ENCODE measurements around the gene RPS19BP1.
"Not testable (repeated sequence)": the region's sequence is repeated elsewhere in the genome, so short reads cannot be mapped to it uniquely, and the experiment has no call there.

Gene RPS19BP1

DNA sequence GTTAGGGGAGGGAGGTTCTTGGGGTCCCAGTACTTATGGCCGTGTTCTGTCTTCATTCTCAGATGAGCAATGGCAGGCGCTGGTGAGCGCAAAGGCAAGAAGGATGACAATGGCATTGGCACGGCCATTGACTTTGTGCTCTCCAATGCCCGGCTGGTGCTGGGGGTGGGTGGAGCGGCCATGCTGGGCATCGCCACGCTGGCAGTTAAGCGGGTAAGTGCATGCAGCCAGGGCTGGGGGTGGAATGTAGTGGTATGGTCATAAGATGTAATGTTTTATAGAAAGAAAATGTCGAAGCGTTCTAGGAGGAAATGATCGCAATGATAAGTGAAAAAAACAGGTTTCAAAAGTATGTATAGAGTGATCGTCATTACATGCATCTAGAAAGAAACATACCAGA, 21.3 kb downstream of the RPS19BP1 start:
- no peak for DNase-seq (ENCODE audit: low spot score)

DNA sequence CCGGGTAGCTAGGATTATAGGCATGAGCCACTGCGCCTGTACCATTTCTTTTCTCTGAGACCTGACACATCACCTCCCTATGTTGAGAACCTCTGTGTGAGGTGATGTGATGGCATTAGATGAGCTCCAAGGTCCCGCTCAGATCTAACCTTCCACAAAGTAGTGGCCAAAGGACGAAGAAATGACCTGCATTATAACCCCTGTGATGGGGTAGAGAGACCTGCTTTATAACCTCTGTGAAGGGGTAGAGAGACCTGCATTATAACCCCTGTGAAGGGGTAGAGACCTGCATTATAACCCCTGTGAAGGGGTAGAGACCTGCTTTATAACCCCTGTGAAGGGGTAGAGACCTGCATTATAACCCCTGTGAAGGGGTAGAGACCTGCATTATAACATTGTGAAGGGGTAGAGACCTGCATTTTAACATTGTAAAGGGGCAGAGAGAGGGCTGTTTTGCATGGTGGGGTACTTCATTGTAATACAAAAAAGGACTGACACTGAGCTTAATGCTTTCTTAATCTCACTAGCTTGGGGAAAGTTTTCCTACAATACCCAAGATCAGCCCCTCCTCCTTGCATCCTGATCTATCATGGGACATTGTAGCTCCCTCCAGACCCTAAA, 21.9 kb downstream of the RPS19BP1 start:
- no peak for DNase-seq (ENCODE audit: low spot score)

DNA sequence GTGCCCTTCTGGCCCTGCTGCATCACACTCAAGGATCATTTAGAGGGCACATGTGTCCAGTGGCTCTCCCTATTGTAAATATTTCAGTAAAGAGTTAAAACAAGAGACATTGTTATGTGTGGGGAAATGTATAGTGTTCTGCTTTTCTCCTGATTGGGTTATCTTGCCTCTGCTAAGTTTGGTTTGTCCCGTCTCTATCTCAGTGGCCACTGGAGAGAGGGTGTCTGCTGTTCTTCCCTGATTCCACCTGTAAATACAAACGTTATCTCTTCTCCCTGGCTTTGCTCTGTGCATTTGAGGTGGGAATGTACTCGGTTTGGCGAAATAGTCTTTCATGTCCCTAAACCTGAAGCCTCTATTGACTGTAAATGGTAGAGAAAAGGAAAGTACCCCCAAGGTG, 24.2 kb downstream of the RPS19BP1 start:
- DNase-seq (ENCODE audit: low spot score), result no peak

DNA sequence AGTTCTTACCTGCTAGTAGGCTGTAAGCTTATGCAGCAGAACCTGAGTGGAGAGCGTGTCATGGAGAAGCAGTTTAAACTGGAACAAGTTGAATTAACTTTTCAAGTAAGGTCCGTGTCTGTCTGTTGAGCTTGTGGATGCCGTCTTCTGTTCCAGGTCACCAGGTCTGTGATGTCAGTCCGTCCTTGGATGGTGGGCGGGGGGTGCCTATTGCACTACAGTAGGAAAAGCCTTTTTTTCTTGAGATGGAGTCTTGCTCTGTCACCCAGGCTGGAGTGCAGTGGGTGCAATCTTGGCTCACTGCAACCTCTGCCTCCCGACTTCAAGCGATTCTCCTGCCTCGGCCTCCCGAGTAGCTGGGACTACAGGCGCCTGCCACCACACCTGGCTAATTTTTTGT, 25.5 kb downstream of the RPS19BP1 start:
- not testable (repeated sequence) for DNase-seq (ENCODE audit: low spot score)

DNA sequence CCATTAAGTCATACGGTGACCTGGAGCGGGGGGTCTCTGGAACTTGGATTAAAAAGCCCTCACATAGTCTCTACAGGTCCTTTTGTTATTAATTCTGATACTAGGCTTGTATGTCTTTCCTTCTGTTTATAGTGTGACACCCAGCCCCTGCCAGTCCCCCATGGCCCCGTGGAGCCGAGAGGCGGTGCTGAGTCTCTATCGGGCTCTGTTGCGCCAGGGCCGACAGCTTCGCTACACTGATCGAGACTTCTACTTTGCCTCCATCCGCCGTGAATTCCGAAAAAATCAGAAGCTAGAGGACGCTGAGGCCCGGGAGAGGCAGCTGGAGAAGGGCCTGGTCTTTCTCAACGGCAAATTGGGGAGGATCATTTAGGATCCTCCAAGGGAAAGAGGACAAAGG, 28.5 kb downstream of the RPS19BP1 start:
- DNase-seq (ENCODE audit: low spot score), result no peak

DNA sequence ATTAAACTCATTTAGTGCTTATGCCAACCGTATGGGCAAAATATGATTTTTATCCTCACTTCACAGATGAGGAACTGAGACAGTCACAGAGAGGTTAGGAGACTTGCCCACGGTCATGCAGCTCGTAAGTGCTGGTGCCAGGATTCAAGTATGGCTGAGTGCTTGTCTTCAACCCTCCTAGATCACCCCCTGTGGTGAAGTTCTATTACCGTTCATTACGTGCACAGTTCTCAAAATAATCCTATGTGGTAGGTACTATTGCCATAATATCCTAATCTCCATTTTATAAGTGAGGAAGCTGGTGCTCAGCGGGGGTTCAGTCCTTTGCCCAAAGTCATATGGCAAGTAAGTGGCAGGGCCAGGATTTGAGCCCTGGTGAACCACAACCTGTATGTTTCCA, 28.9 kb downstream of the RPS19BP1 start:
- DNase-seq (ENCODE audit: low spot score), result no peak

DNA sequence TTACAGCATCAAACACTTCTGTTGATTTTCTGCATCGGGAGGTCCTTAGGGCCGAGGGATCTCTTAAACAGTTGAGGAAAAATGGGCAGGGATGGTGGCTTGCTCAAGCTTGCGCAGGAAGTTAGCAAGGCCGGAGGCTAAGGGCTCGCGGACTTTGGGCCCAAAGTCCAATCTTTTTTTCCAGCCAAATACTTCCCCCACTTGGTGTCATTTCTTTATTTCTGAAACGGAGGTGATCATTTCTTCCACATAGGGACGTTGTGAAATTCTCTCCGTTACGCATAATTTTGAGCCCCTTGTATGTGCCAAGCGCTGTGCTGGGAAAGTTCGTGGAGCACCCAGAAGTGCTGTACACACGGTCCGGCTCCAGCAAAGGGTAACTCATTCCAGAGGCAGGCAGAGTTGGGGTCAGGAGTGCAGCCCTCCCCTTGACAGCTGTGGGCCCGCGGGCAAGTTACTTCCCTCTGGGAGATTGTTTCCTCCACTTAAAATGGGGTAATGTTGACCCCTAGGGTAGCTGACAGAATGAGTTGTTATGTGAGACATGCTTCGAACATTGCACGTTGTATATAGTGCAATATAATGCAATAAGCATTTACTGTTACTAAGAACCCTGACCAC, 29.6 kb downstream of the RPS19BP1 start:
- DNase-seq (ENCODE audit: low spot score), result no peak

DNA sequence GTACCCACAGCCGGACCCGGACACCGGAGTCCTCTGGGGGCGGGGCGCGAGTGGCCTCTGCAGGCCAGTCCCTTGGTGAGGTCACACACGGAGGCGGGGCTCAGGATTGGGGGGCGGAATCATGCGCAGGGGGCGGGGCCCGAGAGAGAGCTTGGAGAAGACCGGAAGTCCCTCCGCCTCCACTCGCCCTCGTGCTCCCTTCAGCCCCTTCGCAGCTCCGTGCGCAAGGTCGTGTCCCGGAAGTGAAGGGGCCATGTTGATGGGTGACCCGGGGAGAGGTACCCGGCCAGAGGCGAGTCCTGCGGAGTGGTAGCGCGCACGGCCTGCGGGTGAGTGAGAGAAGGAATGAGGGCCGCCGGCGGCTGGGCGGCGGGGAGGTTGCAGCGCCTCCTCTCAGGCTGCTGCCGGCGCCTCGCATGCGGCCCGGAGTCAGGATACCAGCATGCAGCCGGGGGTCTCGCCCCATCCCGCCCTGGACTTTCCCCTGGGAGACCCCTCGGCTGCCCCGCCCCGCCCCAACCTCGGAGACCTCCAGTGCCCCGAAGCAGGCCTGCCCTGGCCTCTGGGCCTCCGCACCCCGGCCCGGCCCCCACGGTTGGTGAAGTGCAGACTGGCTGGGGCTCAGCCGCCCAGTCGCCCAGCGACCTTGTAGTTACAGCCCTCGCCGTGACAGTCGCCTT, 30.3 kb downstream of the RPS19BP1 start, which contains the start of gene MIEF1:
Gene MIEF1, plus strand, starts transcription at position 182 of the 680 bp plus-strand sequence. CDS start 9,005 bp downstream, outside the sequence.
- peak; percentile 98 for DNase-seq (ENCODE audit: low spot score)

DNA sequence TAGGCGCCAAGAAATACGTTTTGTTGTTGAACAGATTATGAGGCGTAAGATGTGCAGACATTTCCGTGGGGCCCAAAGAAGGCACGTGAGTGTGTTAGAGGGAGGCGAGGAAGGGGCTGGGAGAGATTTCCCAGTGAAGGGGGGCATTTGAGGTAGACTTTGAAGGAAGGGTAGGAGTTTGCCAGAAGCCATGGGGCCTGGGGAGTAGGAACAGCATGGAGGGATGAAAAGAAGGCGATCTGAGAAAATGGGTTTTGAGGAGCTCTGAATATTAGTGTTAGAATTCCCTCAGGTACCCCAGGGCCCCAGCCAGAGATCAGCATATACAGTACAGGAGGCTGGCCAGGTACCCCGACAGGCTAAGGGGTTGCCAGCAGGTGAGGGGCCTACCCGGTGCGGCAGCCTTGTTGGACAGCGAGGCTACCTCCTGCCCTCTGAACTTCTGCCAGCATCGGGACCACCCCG, 30.9 kb downstream of the RPS19BP1 start:
- no peak for DNase-seq (ENCODE audit: low spot score)

DNA sequence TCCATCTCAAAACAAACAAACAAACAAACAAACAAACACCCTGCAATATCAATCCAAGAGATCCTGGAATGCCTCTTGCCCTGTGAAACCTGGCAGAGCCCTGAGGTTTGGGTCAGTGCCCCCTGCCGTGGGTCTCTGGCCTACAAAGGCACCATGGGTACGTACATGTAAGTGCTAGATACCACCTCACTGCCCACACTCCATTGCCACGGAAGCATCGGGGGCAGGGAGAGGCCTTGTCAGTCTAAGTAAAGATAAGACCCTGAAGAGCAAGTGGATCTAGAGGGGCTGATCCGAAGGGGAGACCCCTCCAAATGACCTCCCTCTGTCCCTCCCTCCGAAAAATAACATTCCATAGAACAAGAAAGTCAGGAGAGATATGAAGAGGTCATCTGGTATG, 32.4 kb downstream of the RPS19BP1 start:
- no peak for DNase-seq (ENCODE audit: low spot score)

DNA sequence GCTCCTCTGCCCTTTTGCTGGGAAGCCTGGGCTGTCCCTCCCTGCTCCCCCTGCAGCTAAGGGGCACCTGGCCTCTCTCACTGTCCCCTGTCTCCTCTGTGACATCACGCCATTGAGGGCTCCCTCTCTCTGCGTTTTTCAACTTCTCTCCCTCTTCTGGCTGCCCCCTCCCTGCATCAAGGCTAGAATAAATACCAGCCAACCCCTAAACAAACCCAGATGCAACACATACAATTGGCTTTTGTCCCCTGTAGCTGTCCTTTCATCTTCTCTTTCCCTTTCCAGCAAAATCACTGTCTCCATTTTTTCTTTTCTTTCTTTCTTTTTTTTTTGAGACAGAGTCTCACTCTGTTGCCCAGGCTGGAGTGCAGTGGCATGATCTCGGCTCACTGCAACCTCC, 33.7 kb downstream of the RPS19BP1 start:
- no peak for DNase-seq (ENCODE audit: low spot score)

DNA sequence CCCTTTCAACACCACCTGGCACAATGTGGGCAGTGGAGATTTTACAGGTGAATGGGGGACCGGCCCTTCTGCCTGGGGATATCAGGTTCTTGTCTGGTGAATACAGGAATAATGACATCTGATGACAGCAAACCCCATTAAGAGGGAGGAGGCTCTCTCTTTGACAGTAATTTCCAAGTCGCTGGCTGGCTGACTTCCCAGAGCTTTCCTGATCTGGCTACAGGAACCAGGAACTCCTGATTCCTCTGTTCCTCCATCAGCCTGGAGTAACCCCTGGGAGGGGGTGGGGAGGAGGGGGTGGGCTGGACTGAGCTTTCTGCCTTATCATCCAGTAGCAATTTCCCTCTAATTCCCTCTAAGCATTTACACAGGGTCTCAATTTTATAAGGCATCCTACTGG, 34.2 kb downstream of the RPS19BP1 start:
- DNase-seq (ENCODE audit: low spot score), result no peak

DNA sequence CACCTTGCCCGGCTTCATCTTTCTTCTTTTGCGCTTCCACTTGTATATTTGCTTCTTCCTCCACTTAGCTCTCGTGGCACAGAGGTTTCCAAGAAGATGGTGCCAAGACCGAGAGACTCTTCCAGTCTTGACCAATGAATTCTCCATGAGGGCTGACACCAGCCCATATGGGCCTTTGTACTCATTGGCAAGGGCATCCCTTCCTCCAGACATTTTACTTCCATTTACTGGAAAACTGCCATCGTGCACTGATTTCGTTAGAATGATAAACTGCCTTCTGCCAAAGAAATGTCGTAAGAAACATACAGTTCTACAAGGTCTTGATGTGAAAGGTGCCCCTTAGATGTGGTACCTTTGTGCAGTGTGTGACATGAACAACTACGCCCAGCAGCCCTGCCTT, 35.1 kb downstream of the RPS19BP1 start:
- DNase-seq (ENCODE audit: low spot score), result no peak

DNA sequence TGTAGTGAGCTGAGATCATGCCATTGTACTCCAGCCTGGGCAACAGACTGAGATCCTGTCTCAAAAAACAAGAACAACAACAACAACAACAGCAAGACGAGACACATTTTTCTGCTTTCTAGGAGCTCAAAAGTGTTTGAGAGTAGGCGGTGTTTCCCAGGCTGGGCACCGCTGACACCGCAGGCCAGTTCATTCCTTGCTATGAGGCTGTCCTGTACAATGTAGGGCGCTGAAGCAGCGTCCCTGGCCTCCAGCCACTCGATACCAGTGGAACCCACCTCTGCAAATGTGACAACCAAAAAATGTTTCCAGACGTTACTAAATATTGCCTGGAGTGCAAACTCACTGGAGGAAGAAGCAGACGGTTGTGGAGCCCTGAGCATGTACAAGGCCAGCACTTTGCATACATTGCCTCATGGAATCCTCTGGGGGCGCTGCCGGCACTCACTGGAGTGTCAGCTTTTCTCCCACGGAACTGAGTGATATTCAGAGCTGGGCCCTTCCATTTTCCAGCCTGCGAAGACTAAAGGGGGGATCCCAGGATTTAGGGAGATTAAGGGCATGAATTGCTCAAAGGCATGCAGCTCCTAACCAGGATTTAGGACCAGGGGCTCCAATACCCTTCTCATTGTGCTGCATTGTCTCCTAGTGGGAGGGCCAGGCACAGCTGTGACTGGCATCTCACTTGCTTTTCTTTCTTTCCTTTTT, 36.3 kb downstream of the RPS19BP1 start:
- peak; percentile 83 for DNase-seq (ENCODE audit: low spot score)

DNA sequence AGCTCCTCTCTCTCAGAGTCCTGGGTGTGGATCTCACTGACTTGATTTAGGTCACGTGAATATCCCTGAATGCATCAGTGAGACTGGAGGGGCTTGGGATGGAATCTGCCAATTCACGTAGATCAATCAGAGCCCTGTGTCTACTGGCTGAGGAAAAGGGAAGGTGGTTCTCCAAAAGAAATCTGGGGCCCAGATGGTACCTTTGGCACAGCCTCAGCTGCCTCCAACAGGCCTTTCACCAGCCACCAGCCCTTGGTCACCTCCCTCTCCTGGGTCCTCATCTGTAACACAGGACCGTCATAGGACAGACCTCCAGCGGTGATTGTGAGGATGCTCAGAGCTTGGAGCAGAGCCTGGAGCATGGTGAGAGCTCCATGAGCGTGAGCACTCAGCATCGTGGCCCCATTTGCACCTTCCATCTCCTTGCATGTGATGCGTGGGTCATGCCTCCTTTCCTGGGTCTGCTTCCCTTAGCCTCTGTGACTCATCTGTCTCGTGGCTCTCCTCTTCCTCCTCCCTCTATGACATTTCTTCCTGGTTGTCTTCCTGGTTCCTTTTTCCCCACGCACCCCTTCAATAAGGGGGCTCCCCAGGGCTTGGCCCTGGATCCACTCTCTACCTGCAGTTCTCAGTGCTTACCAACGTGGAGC, 38.0 kb downstream of the RPS19BP1 start:
- no peak for DNase-seq (ENCODE audit: low spot score)

DNA sequence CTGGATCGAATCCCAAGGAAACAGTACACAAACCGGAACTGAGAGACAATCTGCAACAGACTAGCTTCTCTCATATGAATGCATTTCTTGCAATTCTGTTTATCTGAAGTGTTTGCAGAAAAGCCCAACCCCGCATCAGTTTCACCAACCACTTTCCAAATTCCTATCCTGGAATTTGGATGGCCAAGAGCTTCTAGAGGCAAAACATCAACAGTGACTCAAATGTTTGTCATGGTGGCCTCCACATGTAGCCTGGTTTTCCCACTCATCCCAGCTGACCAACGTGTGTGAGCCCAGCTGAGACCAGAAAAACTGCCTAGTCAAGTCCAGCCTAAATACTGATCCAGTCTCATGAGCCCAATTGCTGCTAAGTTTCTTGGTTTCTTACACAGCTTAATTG, 38.8 kb downstream of the RPS19BP1 start:
- no peak for DNase-seq (ENCODE audit: low spot score)

DNA sequence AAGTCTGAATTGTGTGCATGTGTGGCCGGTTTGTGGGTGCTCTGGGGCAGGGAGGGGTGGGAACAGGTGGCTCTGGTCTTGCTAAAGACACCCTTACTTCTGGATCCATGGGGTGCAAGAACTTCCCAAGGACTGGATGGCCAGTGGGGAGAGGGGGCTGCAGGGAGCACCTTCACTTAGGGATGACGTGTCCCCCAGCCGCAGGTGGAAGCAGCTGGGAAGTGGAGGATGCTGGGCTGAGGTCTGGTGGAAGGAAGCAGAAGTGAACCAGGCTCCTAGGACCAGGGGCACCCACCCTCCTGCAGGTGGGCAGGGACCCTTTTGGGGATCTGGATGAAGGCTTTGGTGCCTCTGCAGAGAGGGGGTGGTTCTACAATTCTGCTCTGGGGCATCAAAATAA, 40.4 kb downstream of the RPS19BP1 start:
- no peak for DNase-seq (ENCODE audit: low spot score)

DNA sequence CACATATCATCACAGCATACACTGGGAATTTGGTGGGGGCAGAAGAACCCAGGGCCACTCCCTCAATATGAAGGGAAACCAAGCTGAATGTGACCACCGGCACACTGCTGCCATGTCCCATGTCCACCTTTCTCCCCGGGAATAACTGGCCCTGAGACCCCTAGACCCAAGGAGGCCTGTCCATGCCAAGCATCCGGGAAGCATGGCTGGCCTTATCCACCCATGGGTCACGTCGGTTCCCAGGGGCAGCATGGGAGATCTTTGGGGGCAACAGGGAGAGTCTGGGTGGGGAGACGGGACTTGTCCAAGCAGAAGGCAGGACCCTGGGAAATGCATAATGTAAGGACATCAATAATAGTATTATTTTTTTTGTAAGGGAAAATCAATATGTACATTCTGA, 40.9 kb downstream of the RPS19BP1 start:
- DNase-seq (ENCODE audit: low spot score), result no peak

DNA sequence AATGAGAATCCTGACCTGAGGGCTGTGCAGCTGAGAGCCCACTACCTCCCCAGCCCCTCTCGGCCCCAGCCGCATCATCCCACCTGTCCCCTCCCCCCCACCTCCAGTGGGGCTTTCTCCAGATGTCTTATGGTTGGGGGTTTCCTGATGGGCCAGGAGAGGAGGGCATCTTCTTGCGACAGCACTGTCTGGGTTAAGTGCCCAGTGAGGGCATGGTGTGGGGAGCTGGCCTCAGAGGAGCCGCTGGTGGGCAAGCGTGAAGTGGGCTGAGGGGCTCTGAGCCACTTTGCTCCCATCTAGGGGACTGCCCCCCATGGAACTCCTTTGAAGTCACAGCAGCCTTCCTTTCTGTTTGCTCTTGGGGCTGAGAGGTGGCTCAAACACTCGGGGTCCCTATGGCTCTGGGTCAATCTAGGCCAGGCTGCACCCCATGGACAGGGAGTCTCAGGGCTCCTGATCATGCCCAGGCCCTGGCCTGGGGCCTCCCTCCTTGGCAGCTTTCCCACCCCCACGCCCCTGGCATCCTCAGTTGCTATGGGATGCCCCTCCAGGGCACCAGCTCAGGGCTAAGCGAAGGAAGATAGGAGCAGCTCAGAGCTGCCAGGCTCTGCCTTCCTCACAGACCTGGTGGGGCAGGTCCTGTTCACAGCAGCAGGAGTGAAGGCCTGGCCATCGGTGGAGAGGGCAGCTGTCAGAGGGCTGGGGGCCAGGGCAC, 41.4 kb downstream of the RPS19BP1 start:
- no peak for DNase-seq (ENCODE audit: low spot score)

DNA sequence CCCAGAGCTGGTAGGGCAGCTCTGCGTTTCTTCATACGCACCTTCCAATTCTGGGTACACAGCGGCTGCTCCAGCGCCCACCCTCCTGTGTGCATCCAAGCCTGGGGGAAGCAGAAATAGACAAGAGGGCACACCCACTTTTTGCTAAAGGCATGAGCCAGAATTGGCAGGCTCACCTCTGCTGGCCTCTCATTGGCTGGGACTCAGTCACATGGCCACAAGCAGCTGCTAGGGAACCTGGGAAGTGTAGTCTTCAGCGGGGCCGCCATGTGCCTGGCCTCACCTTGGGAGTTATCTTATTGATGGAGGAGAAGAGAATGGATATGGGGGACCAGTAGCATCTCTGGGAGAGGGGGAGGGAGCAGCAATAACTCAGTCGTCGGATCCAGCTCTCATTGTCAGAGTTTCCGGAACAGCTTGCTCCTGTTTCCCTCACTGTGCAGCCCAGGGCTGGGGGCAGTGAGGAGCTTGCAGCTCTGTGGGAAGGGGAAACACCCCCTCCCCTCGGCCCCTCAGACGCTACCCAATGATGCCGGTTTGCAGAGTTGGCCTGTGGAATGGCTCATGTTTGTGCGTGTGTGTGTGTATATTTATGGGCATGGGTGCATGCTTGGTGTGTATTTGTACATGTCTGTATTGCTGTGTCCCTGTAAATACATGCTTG, 42.3 kb downstream of the RPS19BP1 start:
- peak; percentile 93 for DNase-seq (ENCODE audit: low spot score)

Measured in HuH-7 (cell line).